Vagina (tissue), 2 donors: ENCODE data around the gene RAB5B. TPM values are rescaled to one million over a fixed set of nuclear protein-coding genes. Genes with fewer than 3 reads are reported as not detected.

ENCODE experiments used
- DNase-seq, 2 donors: peaks; one replicate each; pipeline ENCODE4 v3.0.0-alpha.2; 2017; ENCODE audit errors: extremely low spot score in 2 of 2
- H3K27ac ChIP-seq: fragments of 200-600 bp; sonication (generic); one replicate; pipeline ENCODE4 v1.5.1; 2019
- H3K27me3 ChIP-seq: fragments of 200-600 bp; sonication (generic); one replicate; pipeline ENCODE4 v1.5.1; 2019
- H3K36me3 ChIP-seq, 2 donors: fragments of 200-600 bp; sonication (generic); one replicate each; pipeline ENCODE4 v1.5.1; 2017 to 2019
- H3K4me1 ChIP-seq: fragments of 200-600 bp; sonication (generic); one replicate; pipeline ENCODE4 v1.5.1; 2019
- H3K4me3 ChIP-seq, 2 donors: fragments of 200-600 bp; sonication (generic); 1 replicate in 1 of 2; 2 replicates in 1 of 2; pipeline ENCODE4 v1.5.1; 2016 to 2019
- H3K9me3 ChIP-seq: fragments of 200-600 bp; sonication (generic); one replicate; pipeline ENCODE4 v1.5.1; 2019
- CTCF ChIP-seq, 3 experiments: fragments of 450-650 bp in 2 of 3; fragments of 200-600 bp in 1 of 3; sonication (generic) in 1 of 3; IDR thresholded peaks; one replicate each; pipeline ENCODE4 v1.5.1; 2017 to 2019; ENCODE audit warnings: antibody characterized with exemption in 3 of 3, mild to moderate bottlenecking in 2 of 3, moderate library complexity in 2 of 3
- POLR2A ChIP-seq, 2 donors: fragments of 450-650 bp; IDR thresholded peaks; one replicate each; pipeline ENCODE4 v1.6.1; 2017; ENCODE audit warnings: antibody characterized with exemption in 2 of 2, mild to moderate bottlenecking in 2 of 2, moderate library complexity in 2 of 2
- POLR2AphosphoS5 ChIP-seq, 2 donors: sonication (generic); formaldehyde crosslinking; IDR thresholded peaks; one replicate each; pipeline ENCODE4 v1.9.0; 2017; ENCODE audit warnings: antibody characterized with exemption in 2 of 2, mild to moderate bottlenecking in 2 of 2, low read depth in 1 of 2; ENCODE audit not compliant: insufficient read depth in 1 of 2
- intact Hi-C: fragments of 100-400 bp; cut with DNase I; formaldehyde crosslinking; loops from one replicate; pipeline ENCODE4 v1.15.1; 2023
- total RNA-seq: library from RNA; depleted of rRNA; stranded (reverse); fragments of >200 nt; gene quantifications from one replicate; pipeline ENCODE4 v1.2.3, GENCODE V29; 2016

RAB5B gene
- total RNA-seq, 1 donor from 2014 or later = 80.5 TPM

- no peak for DNase-seq
- TF ChIP-seq POLR2AphosphoS5 (IDR thresholded peaks at IDR 0.05; ENCODE audit: insufficient read depth in 1 of 2, low read depth in 1 of 2) (no peak), CTCF (IDR thresholded peaks at IDR 0.05) (no peak), POLR2A (IDR thresholded peaks at IDR 0.05) (no peak)
- peaks cover 0 to 38% of the 10 kb centered on the region in 2 donors for H3K36me3 ChIP-seq
- H3K27ac ChIP-seq = no peak overlapping the region
- H3K27me3 ChIP-seq = no peaks in the 10 kb centered on the region
- no peaks in the 10 kb centered on the region for H3K9me3 ChIP-seq
- H3K4me1 ChIP-seq = peaks cover 16% of the 10 kb centered on the region
- no peak overlapping the region for H3K4me3 ChIP-seq
- intact Hi-C loops = no loop called here
Observed at GRCh38 chr12:55942055-55942454, 31.8 kb upstream of the RAB5B start.

- DNase-seq = no peak
- H3K9me3 ChIP-seq = no peaks in the 10 kb centered on the region
- no peak overlapping the region for H3K4me3 ChIP-seq
- TF ChIP-seq POLR2A (IDR thresholded peaks at IDR 0.05) (no peak), CTCF (IDR thresholded peaks at IDR 0.05) (no peak), POLR2AphosphoS5 (IDR thresholded peaks at IDR 0.05; ENCODE audit: insufficient read depth in 1 of 2, low read depth in 1 of 2) (no peak)
- H3K27ac ChIP-seq = no peak overlapping the region
- no peaks in the 10 kb centered on the region for H3K27me3 ChIP-seq
- peaks cover 0 to 44% of the 10 kb centered on the region in 2 donors for H3K36me3 ChIP-seq
- intact Hi-C loops = no loop called here
- peaks cover 16% of the 10 kb centered on the region for H3K4me1 ChIP-seq
Observed at GRCh38 chr12:55942577-55943136, 31.2 kb upstream of the RAB5B start.

- no peaks in the 10 kb centered on the region for H3K4me1 ChIP-seq
- H3K4me3 ChIP-seq = no peak overlapping the region
- TF ChIP-seq POLR2A (IDR thresholded peaks at IDR 0.05) (no peak), CTCF (IDR thresholded peaks at IDR 0.05) (no peak), POLR2AphosphoS5 (IDR thresholded peaks at IDR 0.05; ENCODE audit: insufficient read depth in 1 of 2, low read depth in 1 of 2) (no peak)
- no peaks in the 10 kb centered on the region for H3K27me3 ChIP-seq
- H3K36me3 ChIP-seq = peaks cover 0 to 38% of the 10 kb centered on the region in 2 donors
- no peak for DNase-seq
- no peaks in the 10 kb centered on the region for H3K9me3 ChIP-seq
- intact Hi-C loops = no loop called here
- no peak overlapping the region for H3K27ac ChIP-seq
Observed at GRCh38 chr12:55946553-55946952, 27.3 kb upstream of the RAB5B start.

- H3K36me3 ChIP-seq = peaks cover 0 to 32% of the 10 kb centered on the region in 2 donors
- no peaks in the 10 kb centered on the region for H3K9me3 ChIP-seq
- DNase-seq = no peak
- no peaks in the 10 kb centered on the region for H3K27me3 ChIP-seq
- no peak overlapping the region for H3K4me3 ChIP-seq
- peaks cover 10% of the 10 kb centered on the region for H3K4me1 ChIP-seq
- no peak overlapping the region for H3K27ac ChIP-seq
- intact Hi-C loops = no loop called here
- TF ChIP-seq CTCF (IDR thresholded peaks at IDR 0.05) (no peak), POLR2A (IDR thresholded peaks at IDR 0.05) (no peak), POLR2AphosphoS5 (IDR thresholded peaks at IDR 0.05; ENCODE audit: insufficient read depth in 1 of 2, low read depth in 1 of 2) (no peak)
Observed at GRCh38 chr12:55955344-55955743, 18.5 kb upstream of the RAB5B start.

- intact Hi-C loops = no loop called here
- TF ChIP-seq POLR2AphosphoS5 (IDR thresholded peaks at IDR 0.05; ENCODE audit: insufficient read depth in 1 of 2, low read depth in 1 of 2) (peak in 1 of 2 donors; percentile 74), CTCF (IDR thresholded peaks at IDR 0.05) (no peak), POLR2A (IDR thresholded peaks at IDR 0.05) (no peak)
- no peaks in the 10 kb centered on the region for H3K9me3 ChIP-seq
- peaks cover 10% of the 10 kb centered on the region for H3K4me1 ChIP-seq
- DNase-seq = no peak
- peaks cover 0 to 32% of the 10 kb centered on the region in 2 donors for H3K36me3 ChIP-seq
- H3K4me3 ChIP-seq = no peak overlapping the region
- no peak overlapping the region for H3K27ac ChIP-seq
- no peaks in the 10 kb centered on the region for H3K27me3 ChIP-seq
Observed at GRCh38 chr12:55955800-55956508, 17.9 kb upstream of the RAB5B start.
